ENCODE data around the gene KLHL6.

DNA sequence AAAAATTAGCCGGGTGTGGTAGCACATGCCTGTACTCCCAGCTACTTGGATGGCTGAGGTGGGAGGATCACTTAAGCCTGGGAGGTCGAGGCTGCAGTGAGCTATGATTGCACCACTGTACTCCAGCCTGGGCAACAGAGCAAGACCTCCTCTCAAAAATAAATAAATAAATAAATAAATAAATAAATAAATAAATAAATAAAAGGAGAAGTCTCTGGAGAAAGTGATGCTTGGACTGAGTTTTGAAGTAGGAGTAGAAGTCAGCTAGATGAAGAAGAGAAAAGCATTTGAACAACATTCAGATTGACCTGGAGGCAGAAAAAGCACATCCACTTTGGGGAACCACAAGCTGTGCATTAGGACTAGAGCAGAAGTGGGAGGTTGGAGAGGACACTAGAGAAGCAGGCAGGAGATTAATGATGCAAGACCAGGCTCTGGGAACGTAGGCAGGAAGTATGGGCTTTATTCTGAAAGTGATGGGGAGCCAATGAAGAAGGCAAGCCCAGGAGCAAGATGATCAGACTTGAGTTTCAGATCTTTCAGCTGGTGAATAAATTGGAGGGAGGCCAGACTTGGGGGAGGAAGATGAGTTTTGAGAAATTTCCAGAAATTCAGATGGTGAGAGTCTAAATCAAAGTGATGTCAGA lies 48.7 kb downstream of the KLHL6 start:
- TF ChIP-seq, protein P1, sequence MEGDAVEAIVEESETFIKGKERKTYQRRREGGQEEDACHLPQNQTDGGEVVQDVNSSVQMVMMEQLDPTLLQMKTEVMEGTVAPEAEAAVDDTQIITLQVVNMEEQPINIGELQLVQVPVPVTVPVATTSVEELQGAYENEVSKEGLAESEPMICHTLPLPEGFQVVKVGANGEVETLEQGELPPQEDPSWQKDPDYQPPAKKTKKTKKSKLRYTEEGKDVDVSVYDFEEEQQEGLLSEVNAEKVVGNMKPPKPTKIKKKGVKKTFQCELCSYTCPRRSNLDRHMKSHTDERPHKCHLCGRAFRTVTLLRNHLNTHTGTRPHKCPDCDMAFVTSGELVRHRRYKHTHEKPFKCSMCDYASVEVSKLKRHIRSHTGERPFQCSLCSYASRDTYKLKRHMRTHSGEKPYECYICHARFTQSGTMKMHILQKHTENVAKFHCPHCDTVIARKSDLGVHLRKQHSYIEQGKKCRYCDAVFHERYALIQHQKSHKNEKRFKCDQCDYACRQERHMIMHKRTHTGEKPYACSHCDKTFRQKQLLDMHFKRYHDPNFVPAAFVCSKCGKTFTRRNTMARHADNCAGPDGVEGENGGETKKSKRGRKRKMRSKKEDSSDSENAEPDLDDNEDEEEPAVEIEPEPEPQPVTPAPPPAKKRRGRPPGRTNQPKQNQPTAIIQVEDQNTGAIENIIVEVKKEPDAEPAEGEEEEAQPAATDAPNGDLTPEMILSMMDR (IDR thresholded peaks at IDR 0.05) = no peak
- TF ChIP-seq POLR2A (IDR thresholded peaks at IDR 0.05) = no peak
